Upper lobe of right lung (tissue), 1 donor: ENCODE results near the gene ZDHHC11. TPM values are rescaled to one million over a fixed set of nuclear protein-coding genes. Genes with fewer than 3 reads are reported as not detected.
"Not testable (repeated sequence)": the region's sequence is repeated elsewhere in the genome, so short reads cannot be mapped to it uniquely, and the experiment has no call there.

Experiments
- ATAC-seq: fragments of 200-7000 bp; cut with Tn5 transposase; one replicate; pipeline ENCODE4 v1.9.1; 2020; ENCODE audit warnings: mild to moderate bottlenecking, moderate library complexity
- DNase-seq: peaks from one replicate; pipeline ENCODE4 v3.0.0-alpha.2; 2020
- H3K27ac ChIP-seq: fragments of 200-600 bp; one replicate; pipeline ENCODE4 v1.8.0; 2022
- H3K27me3 ChIP-seq: fragments of 200-600 bp; one replicate; pipeline ENCODE4 v1.8.0; 2022; ENCODE audit warnings: mild to moderate bottlenecking
- H3K36me3 ChIP-seq: fragments of 200-600 bp; one replicate; pipeline ENCODE4 v1.8.0; 2022
- H3K4me1 ChIP-seq: fragments of 200-600 bp; one replicate; pipeline ENCODE4 v1.8.0; 2022
- H3K4me3 ChIP-seq: fragments of 200-600 bp; one replicate; pipeline ENCODE4 v1.8.0; 2022; ENCODE audit warnings: mild to moderate bottlenecking
- H3K9me3 ChIP-seq: fragments of 200-600 bp; one replicate; pipeline ENCODE4 v1.8.0; 2022
- CTCF ChIP-seq: fragments of 200-600 bp; IDR thresholded peaks from one replicate; pipeline ENCODE4 v1.8.0; 2022; ENCODE audit warnings: antibody characterized with exemption
- intact Hi-C: fragments of 100-400 bp; cut with DNase I; formaldehyde crosslinking; loops from one replicate; pipeline ENCODE4 v1.11.0; 2022
- total RNA-seq: library from RNA; stranded (reverse); fragmentation: NEBNext Ultra II Directional; extraction: Animal tissue kit (Norgen Biotek cat#: 25700); gene quantifications from one replicate; pipeline ENCODE4 v1.2.1, GENCODE V29; 2021
- donor health status: DM: no; HTN: yes; CAD: no; lungs with severe emphysema.

Gene ZDHHC11
- total RNA-seq, 1 donor from 2014 or later, result 12.6 TPM

- no peak overlapping the region for H3K4me3 ChIP-seq
- intact Hi-C loops, result no loop called here
- no peak for TF ChIP-seq CTCF
- ATAC-seq (no peak), DNase-seq (no peak)
- no peaks in the 10 kb centered on the region for H3K4me1 ChIP-seq
- no peaks in the 10 kb centered on the region for H3K27me3 ChIP-seq
- no peaks in the 10 kb centered on the region for H3K36me3 ChIP-seq
- H3K27ac ChIP-seq, result no peak overlapping the region
- no peaks in the 10 kb centered on the region for H3K9me3 ChIP-seq
Measured at GRCh38 chr5:775961-776861, 74.6 kb downstream of the ZDHHC11 start.

- ATAC-seq, H3K4me1 ChIP-seq, H3K27me3 ChIP-seq, DNase-seq, H3K4me3 ChIP-seq, H3K36me3 ChIP-seq, H3K27ac ChIP-seq, H3K9me3 ChIP-seq, intact Hi-C loops: not testable (repeated sequence)
Measured at GRCh38 chr5:775595-775960, 75.2 kb downstream of the ZDHHC11 start.

- DNase-seq, result peak; percentile 64
- intact Hi-C loops, H3K4me3 ChIP-seq, H3K27me3 ChIP-seq, H3K9me3 ChIP-seq, H3K4me1 ChIP-seq, H3K36me3 ChIP-seq, H3K27ac ChIP-seq, ATAC-seq: not testable (repeated sequence)
Measured at GRCh38 chr5:774854-775505, 75.8 kb downstream of the ZDHHC11 start.

GRCh38 chr5:774304-774703 is 76.5 kb downstream of the ZDHHC11 start:
- intact Hi-C loops, DNase-seq, H3K4me1 ChIP-seq, H3K36me3 ChIP-seq, H3K27me3 ChIP-seq, H3K27ac ChIP-seq, ATAC-seq, H3K4me3 ChIP-seq, H3K9me3 ChIP-seq: not testable (repeated sequence)

- DNase-seq (peak; percentile 59), ATAC-seq (no peak)
- H3K27me3 ChIP-seq, result no peaks in the 10 kb centered on the region
- H3K4me1 ChIP-seq, result no peaks in the 10 kb centered on the region
- TF ChIP-seq CTCF, result no peak
- no peak overlapping the region for H3K27ac ChIP-seq
- no peaks in the 10 kb centered on the region for H3K9me3 ChIP-seq
- H3K4me3 ChIP-seq, result no peak overlapping the region
- H3K36me3 ChIP-seq, result no peaks in the 10 kb centered on the region
- intact Hi-C loops, result no loop called here
Measured at GRCh38 chr5:773517-774264, 77.1 kb downstream of the ZDHHC11 start.

GRCh38 chr5:772931-773330 is 77.9 kb downstream of the ZDHHC11 start:
- peak; percentile 27 for DNase-seq
- ATAC-seq, H3K27ac ChIP-seq, H3K4me1 ChIP-seq, H3K9me3 ChIP-seq, H3K4me3 ChIP-seq, H3K36me3 ChIP-seq, H3K27me3 ChIP-seq, intact Hi-C loops: not testable (repeated sequence)

- DNase-seq, result peak; percentile 28
- H3K4me1 ChIP-seq, H3K27me3 ChIP-seq, intact Hi-C loops, ATAC-seq, H3K4me3 ChIP-seq, H3K36me3 ChIP-seq, H3K9me3 ChIP-seq, H3K27ac ChIP-seq: not testable (repeated sequence)
Measured at GRCh38 chr5:772547-772890, 78.3 kb downstream of the ZDHHC11 start.

- H3K36me3 ChIP-seq, intact Hi-C loops: not testable (repeated sequence)
Measured at GRCh38 chr5:771841-772546, 78.8 kb downstream of the ZDHHC11 start.

GRCh38 chr5:771087-771781 is 79.6 kb downstream of the ZDHHC11 start:
- H3K27me3 ChIP-seq, ATAC-seq, H3K9me3 ChIP-seq, H3K4me1 ChIP-seq, H3K27ac ChIP-seq, H3K36me3 ChIP-seq, H3K4me3 ChIP-seq, intact Hi-C loops: not testable (repeated sequence)
- peak; percentile 31 for DNase-seq

More at GRCh38 chr5:771841-772546, 78.8 kb downstream of the ZDHHC11 start:
- not testable (repeated sequence) for ATAC-seq, H3K27me3 ChIP-seq, H3K4me3 ChIP-seq, H3K4me1 ChIP-seq, H3K9me3 ChIP-seq, H3K27ac ChIP-seq
- peak; percentile 30 for DNase-seq

- H3K9me3 ChIP-seq, H3K27ac ChIP-seq, intact Hi-C loops, ATAC-seq, H3K36me3 ChIP-seq, H3K27me3 ChIP-seq, H3K4me3 ChIP-seq, H3K4me1 ChIP-seq: not testable (repeated sequence)
- peak; percentile 49 for DNase-seq
Measured at GRCh38 chr5:770585-770984, 80.2 kb downstream of the ZDHHC11 start.
